NCI-H69 (cell line): Measurements from ENCODE around the gene ABI3BP.

Source experiments
- DNase-seq: peaks from one replicate; lab custom pipeline; 2025; lab: John Stamatoyannopoulos, UW

Gene ABI3BP

GRCh38 chr3:100775669-100776068 is 217.6 kb downstream of the ABI3BP start:
- no peak for DNase-seq

- DNase-seq = no peak
Observed at GRCh38 chr3:100775226-100775625, 218.0 kb downstream of the ABI3BP start.

- no peak for DNase-seq
Observed at GRCh38 chr3:100769693-100770092, 223.5 kb downstream of the ABI3BP start.

- no peak for DNase-seq
Observed at GRCh38 chr3:100766069-100766468, 227.2 kb downstream of the ABI3BP start.

GRCh38 chr3:100765437-100765975 is 227.7 kb downstream of the ABI3BP start:
- no peak for DNase-seq

GRCh38 chr3:100761951-100762350 is 231.3 kb downstream of the ABI3BP start:
- no peak for DNase-seq

GRCh38 chr3:100761211-100761942 is 231.8 kb downstream of the ABI3BP start:
- peak; percentile 46 for DNase-seq

GRCh38 chr3:100760377-100760776 is 232.8 kb downstream of the ABI3BP start:
- no peak for DNase-seq

GRCh38 chr3:100759950-100760349 is 233.3 kb downstream of the ABI3BP start:
- DNase-seq = no peak

- no peak for DNase-seq
Observed at GRCh38 chr3:100759159-100759558, 234.1 kb downstream of the ABI3BP start.

- no peak for DNase-seq
Observed at GRCh38 chr3:100756441-100756840, 236.8 kb downstream of the ABI3BP start.

GRCh38 chr3:100754563-100755334 is 238.5 kb downstream of the ABI3BP start:
- no peak for DNase-seq

GRCh38 chr3:100753846-100754245 is 239.4 kb downstream of the ABI3BP start:
- no peak for DNase-seq

- DNase-seq = no peak
Observed at GRCh38 chr3:100748967-100749366, 244.3 kb downstream of the ABI3BP start.

- no peak for DNase-seq
Observed at GRCh38 chr3:100748220-100748619, 245.0 kb downstream of the ABI3BP start.

- DNase-seq = no peak
Observed at GRCh38 chr3:100746092-100746491, 247.1 kb downstream of the ABI3BP start.

- DNase-seq = no peak
Observed at GRCh38 chr3:100745617-100746016, 247.6 kb downstream of the ABI3BP start.

- DNase-seq = no peak
Observed at GRCh38 chr3:100744671-100745070, 248.6 kb downstream of the ABI3BP start.

- no peak for DNase-seq
Observed at GRCh38 chr3:100743535-100743934, 249.7 kb downstream of the ABI3BP start.

GRCh38 chr3:100740207-100740606 is 253.0 kb downstream of the ABI3BP start:
- DNase-seq = no peak

- peak; percentile 35 for DNase-seq
Observed at GRCh38 chr3:100737334-100737733, 255.9 kb downstream of the ABI3BP start.

- DNase-seq = no peak
Observed at GRCh38 chr3:100732435-100732834, 260.8 kb downstream of the ABI3BP start.

- DNase-seq = no peak
Observed at GRCh38 chr3:100730524-100730923, 262.7 kb downstream of the ABI3BP start.
